Natural killer cell treated with Interleukin-12 subunit alpha and Interleukin-12 subunit beta and Interleukin-15 and Interleukin-18, amount 100 ng/mL, for 72 hours (primary cell): ENCODE results near the gene F8A3. TPM values are rescaled to one million over a fixed set of nuclear protein-coding genes. Genes with fewer than 3 reads are reported as not detected.

Experiments
- total RNA-seq, 2 donors: library from RNA; stranded (reverse); gene quantifications; one replicate each; pipeline ENCODE4 v1.2.3, GENCODE V29; 2022

F8A3 gene
- total RNA-seq, 2 donors from 2014 or later = 4.2 to 46.4 TPM

Other genes starting within 250 kb of the F8A3 start
- gene VBP1, start 242.2 kb downstream of the F8A3 start, total RNA-seq = 10 to 100 TPM; 54.1 to 64.7 TPM
- gene RAB39B, start 194.1 kb downstream of the F8A3 start, total RNA-seq = 1 to 10 TPM; 7.5 to 8.3 TPM
- gene CLIC2, start 124.0 kb downstream of the F8A3 start, total RNA-seq = under 1 TPM in 1 of 2 donors, not detected in 1; 0.50 TPM
- gene F8A2, start 76.5 kb downstream of the F8A3 start, total RNA-seq = not detected
- gene SPRY3, start 154.0 kb upstream of the F8A3 start, total RNA-seq = under 1 TPM; 0.84 to 0.93 TPM
- gene TMLHE, start 154.3 kb upstream of the F8A3 start, total RNA-seq = 10 to 100 TPM in 1 of 2 donors, 1 to 10 TPM in 1; 7.4 to 14.1 TPM